IMR-90 (cell line): ENCODE results near the gene TCF7L1.

ENCODE experiments used
- CEBPB ChIP-seq: IDR thresholded peaks from 2 replicates; pipeline ENCODE4 v1.6.1; 2012; ENCODE audit warnings: low read depth, low read length, improper control_type of control experiment
- CHD1 ChIP-seq: IDR thresholded peaks from 2 replicates; pipeline ENCODE4 v1.6.1; 2012; ENCODE audit warnings: low read depth, low read length, improper control_type of control experiment
- FOS ChIP-seq: fragments of 150-350 bp; IDR thresholded peaks from 2 replicates; pipeline ENCODE4 v1.6.1; 2016; ENCODE audit warnings: low read depth, low read length
- MAZ ChIP-seq: IDR thresholded peaks from 2 replicates; pipeline ENCODE4 v1.6.1; 2012; ENCODE audit warnings: low read depth, mild to moderate bottlenecking, low read length, improper control_type of control experiment, moderate library complexity, borderline replicate concordance
- MXI1 ChIP-seq: IDR thresholded peaks from 2 replicates; pipeline ENCODE4 v1.6.1; 2012; ENCODE audit warnings: low read depth, mild to moderate bottlenecking, low read length, moderate library complexity, borderline replicate concordance
- POLR2A ChIP-seq: IDR thresholded peaks from 2 replicates; pipeline ENCODE4 v1.6.1; 2012; ENCODE audit warnings: mild to moderate bottlenecking, low read depth, low read length
- RAD21 ChIP-seq: IDR thresholded peaks from 2 replicates; pipeline ENCODE4 v1.6.1; 2012; ENCODE audit warnings: low read length, improper control_type of control experiment
- RCOR1 ChIP-seq: IDR thresholded peaks from 2 replicates; pipeline ENCODE4 v1.6.1; 2012; ENCODE audit warnings: mild to moderate bottlenecking, low read length, improper control_type of control experiment; ENCODE audit not compliant: insufficient replicate concordance
- SMC3 ChIP-seq: fragments of 150-350 bp; IDR thresholded peaks from 2 replicates; pipeline ENCODE4 v1.6.1; 2016; ENCODE audit warnings: low read depth, mild to moderate bottlenecking, antibody characterized with exemption, low read length, moderate library complexity
- TF ChIP-seq, protein P1 (sequence below): conservative IDR thresholded peaks from 2 replicates; pipeline ENCODE4 v1.5.1; 2012; ENCODE audit warnings: mild to moderate bottlenecking, low read depth, low read length, improper control_type of control experiment

GRCh38 chr2:85314884-85315242 lies 181.7 kb downstream of the TCF7L1 start:
- TF ChIP-seq MXI1 (no peak), MAZ (no peak), CHD1 (no peak), POLR2A (no peak), SMC3 (no peak), RCOR1 (no peak), CEBPB (no peak), FOS (no peak), RAD21 (no peak)
- TF ChIP-seq, protein P1, sequence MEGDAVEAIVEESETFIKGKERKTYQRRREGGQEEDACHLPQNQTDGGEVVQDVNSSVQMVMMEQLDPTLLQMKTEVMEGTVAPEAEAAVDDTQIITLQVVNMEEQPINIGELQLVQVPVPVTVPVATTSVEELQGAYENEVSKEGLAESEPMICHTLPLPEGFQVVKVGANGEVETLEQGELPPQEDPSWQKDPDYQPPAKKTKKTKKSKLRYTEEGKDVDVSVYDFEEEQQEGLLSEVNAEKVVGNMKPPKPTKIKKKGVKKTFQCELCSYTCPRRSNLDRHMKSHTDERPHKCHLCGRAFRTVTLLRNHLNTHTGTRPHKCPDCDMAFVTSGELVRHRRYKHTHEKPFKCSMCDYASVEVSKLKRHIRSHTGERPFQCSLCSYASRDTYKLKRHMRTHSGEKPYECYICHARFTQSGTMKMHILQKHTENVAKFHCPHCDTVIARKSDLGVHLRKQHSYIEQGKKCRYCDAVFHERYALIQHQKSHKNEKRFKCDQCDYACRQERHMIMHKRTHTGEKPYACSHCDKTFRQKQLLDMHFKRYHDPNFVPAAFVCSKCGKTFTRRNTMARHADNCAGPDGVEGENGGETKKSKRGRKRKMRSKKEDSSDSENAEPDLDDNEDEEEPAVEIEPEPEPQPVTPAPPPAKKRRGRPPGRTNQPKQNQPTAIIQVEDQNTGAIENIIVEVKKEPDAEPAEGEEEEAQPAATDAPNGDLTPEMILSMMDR = no peak
